PC-3 (cell line): ENCODE data around the gene MLIP. TPM values are rescaled to one million over a fixed set of nuclear protein-coding genes. Genes with fewer than 3 reads are reported as not detected.
A peak's percentile ranks its signal among the peaks of the same experiment; 100 is the strongest.

Experiments
- ATAC-seq: fragments of 200-7000 bp; cut with Tn5 transposase; 2 replicates; pipeline ENCODE4 v1.9.1; 2020; ENCODE audit warnings: mild to moderate bottlenecking, moderate library complexity
- Bru-seq: library from RNA; stranded (reverse); fragments of 400-500 nt; gene quantifications from one replicate; lab custom pipeline; 2021; lab: Mats Ljungman, UMichigan
- BruChase-seq, 2 experiments: library from RNA; stranded (reverse); fragments of 400-500 nt; gene quantifications; one replicate each; lab custom pipeline; 2021; lab: Mats Ljungman, UMichigan
- BruUV-seq: library from RNA; stranded (reverse); fragments of 400-500 nt; replicated peaks from 2 replicates; lab custom pipeline; 2021; lab: Mats Ljungman, UMichigan
- CTCF ChIA-PET: fragments of 300-600 bp; sonication (Branson Sonifier 250); formaldehyde crosslinking; loops from one replicate; lab custom pipeline; 2022; ENCODE audit warnings: antibody characterized with exemption; lab: Charles Lee
- POLR2A ChIA-PET: fragments of 300-600 bp; sonication (Branson Sonifier 250); formaldehyde crosslinking; loops from one replicate; lab custom pipeline; 2022; ENCODE audit warnings: antibody characterized with exemption; ENCODE audit not compliant: unreplicated experiment; lab: Charles Lee
- DNase-seq: peaks from one replicate; pipeline ENCODE4 v3.0.0-alpha.2; 2015
- H2AFZ ChIP-seq: fragments of 300-600 bp; sonication (generic); 2 replicates; pipeline ENCODE4 v1.6.0; 2016; ENCODE audit warnings: antibody characterized with exemption, low read length
- H3F3A ChIP-seq: fragments of 300-600 bp; sonication (generic); one replicate; pipeline ENCODE4 v1.6.0; 2017; ENCODE audit warnings: antibody characterized with exemption, low read length, control low read depth, mild to moderate bottlenecking; ENCODE audit not compliant: unreplicated experiment
- H3K27ac ChIP-seq: fragments of 300-600 bp; sonication (generic); 2 replicates; pipeline ENCODE4 v1.5.1; 2016; ENCODE audit warnings: mild to moderate bottlenecking, low read length
- H3K27me3 ChIP-seq: fragments of 300-600 bp; sonication (generic); 2 replicates; pipeline ENCODE4 v1.6.1; 2016; ENCODE audit warnings: low read length, mixed read lengths
- H3K36me3 ChIP-seq: fragments of 300-600 bp; sonication (generic); 2 replicates; pipeline ENCODE4 v1.6.1; 2016; ENCODE audit warnings: low read depth, mixed run types, low read length, mixed read lengths
- H3K4me1 ChIP-seq: fragments of 300-600 bp; sonication (generic); 2 replicates; pipeline ENCODE4 v1.5.1; 2016; ENCODE audit warnings: low read length; ENCODE audit not compliant: insufficient read depth
- H3K4me2 ChIP-seq: fragments of 300-600 bp; sonication (generic); 2 replicates; pipeline ENCODE4 v1.6.0; 2016; ENCODE audit warnings: low read length
- H3K4me3 ChIP-seq: fragments of 300-600 bp; sonication (generic); 2 replicates; pipeline ENCODE4 v1.5.1; 2016; ENCODE audit warnings: mild to moderate bottlenecking, low read length, mixed read lengths
- H3K79me2 ChIP-seq: fragments of 300-600 bp; sonication (generic); 2 replicates; pipeline ENCODE4 v1.6.1; 2017; ENCODE audit warnings: low read length, mixed read lengths
- H3K9ac ChIP-seq: fragments of 300-600 bp; sonication (generic); 2 replicates; pipeline ENCODE4 v1.6.0; 2016; ENCODE audit warnings: mild to moderate bottlenecking, low read length
- H3K9me2 ChIP-seq: fragments of 300-600 bp; sonication (generic); replicated peaks from 2 replicates; pipeline ENCODE4 v1.6.1; 2016; ENCODE audit warnings: mixed run types, low read length, mixed read lengths
- H3K9me3 ChIP-seq: fragments of 300-600 bp; sonication (generic); 2 replicates; pipeline ENCODE4 v1.6.1; 2016; ENCODE audit warnings: low read length, mixed read lengths
- H4K20me1 ChIP-seq: fragments of 300-600 bp; sonication (generic); 2 replicates; pipeline ENCODE4 v1.6.1; 2016; ENCODE audit warnings: low read length, mixed read lengths
- CTCF ChIP-seq: fragments of 300-600 bp; sonication (generic); conservative IDR thresholded peaks from 2 replicates; pipeline ENCODE4 v1.5.1; 2017; ENCODE audit warnings: antibody characterized with exemption, low read depth, mild to moderate bottlenecking, low read length
- EZH2 ChIP-seq: fragments of 300-600 bp; sonication (generic); IDR thresholded peaks from one replicate; pipeline ENCODE4 v1.6.1; 2017; ENCODE audit warnings: antibody characterized with exemption, mild to moderate bottlenecking, low read length; ENCODE audit not compliant: unreplicated experiment
- EZH2phosphoT487 ChIP-seq: fragments of 300-600 bp; sonication (generic); IDR thresholded peaks from 2 replicates; pipeline ENCODE4 v1.6.1; 2018; ENCODE audit warnings: mild to moderate bottlenecking, antibody characterized with exemption, low read length, borderline replicate concordance
- intact Hi-C: fragments of 100-400 bp; cut with micrococcal nuclease; formaldehyde crosslinking; loops from 2 replicates; pipeline ENCODE4 v1.9.0; 2023
- long read RNA-seq: library from polyadenylated mRNA; unstranded; transcript quantifications from one replicate; pipeline ENCODE4 v2.0.0, GENCODE V29; 2021; ENCODE audit not compliant: unreplicated experiment
- total RNA-seq: library from RNA; depleted of rRNA; stranded (reverse); fragments of >200 nt; gene quantifications from 2 replicates; pipeline ENCODE4 v1.2.3, GENCODE V29; 2014; rRNA removed

MLIP gene
- total RNA-seq: not detected in 2 replicates
- percentile 8 among the genes with signal in this experiment for Bru-seq, nascent RNA
- BruChase-seq, experiment 1, labeled RNA remaining after a 6-hour chase: percentile 18 among the genes with signal in this experiment
- percentile 20 among the genes with signal in this experiment for BruChase-seq, experiment 2, labeled RNA remaining after a 2-hour chase
- long read RNA-seq: 0 reads

- Histone ChIP-seq H3K9me2 (no peaks in the 10 kb centered on the region), H2AFZ (no peak within 1 kb of the TSS), H3K27me3 (no peaks in the 10 kb centered on the region), H3K9ac (no peak within 1 kb of the TSS), H3K4me1 (no peaks in the 10 kb centered on the region), H3K9me3 (no peaks in the 10 kb centered on the region), H3F3A (no peaks in the 10 kb centered on the region), H3K4me2 (no peak within 1 kb of the TSS), H3K4me3 (no peak within 1 kb of the TSS), H3K36me3 (no peaks in the 10 kb centered on the region), H3K27ac (no peak within 1 kb of the TSS), H4K20me1 (no peaks in the 10 kb centered on the region), H3K79me2 (no peaks in the 10 kb centered on the region)
- ChIA-PET POLR2A (no interaction called here), CTCF (no interaction called here)
- no peak for TF ChIP-seq EZH2
- TF ChIP-seq EZH2phosphoT487: no peak
- TF ChIP-seq CTCF: no peak
- DNase-seq: no peak
- no TSS peak for BruUV-seq
- ATAC-seq: no peak
- intact Hi-C loops: no loop called here
Observed at GRCh38 chr6:54111341-54112045, at the start of gene MLIP. Gene MLIP, plus strand, starts transcription at chr6:54111443. Its CDS starts 37 bp downstream, at chr6:54111480.

GRCh38 chr6:54063228-54063539 lies 48.1 kb upstream of the MLIP start:
- Histone ChIP-seq H3K4me3 (no peak overlapping the region), H3K9ac (no peak overlapping the region), H3K27me3 (no peaks in the 10 kb centered on the region), H3K79me2 (no peaks in the 10 kb centered on the region), H3K9me2 (no peaks in the 10 kb centered on the region), H3K4me1 (no peaks in the 10 kb centered on the region), H3F3A (no peaks in the 10 kb centered on the region), H3K9me3 (no peaks in the 10 kb centered on the region), H2AFZ (no peak overlapping the region), H4K20me1 (no peaks in the 10 kb centered on the region), H3K36me3 (no peaks in the 10 kb centered on the region), H3K27ac (no peak overlapping the region), H3K4me2 (no peak overlapping the region)
- DNase-seq (no peak), ATAC-seq (no peak)
- intact Hi-C loops: no loop called here
- CTCF ChIA-PET: no interaction called here
- no peak for TF ChIP-seq EZH2phosphoT487
- no peak for TF ChIP-seq CTCF
- no peak for TF ChIP-seq EZH2
- POLR2A ChIA-PET: no interaction called here
- no TSS peak for BruUV-seq

- intact Hi-C loops: no loop called here
- ATAC-seq (no peak), DNase-seq (no peak)
- H3K9me2 ChIP-seq: no peaks in the 10 kb centered on the region
- H3K9ac ChIP-seq: no peak overlapping the region
- H3K4me2 ChIP-seq: no peak overlapping the region
- ChIA-PET POLR2A (no interaction called here), CTCF (no interaction called here)
- no peaks in the 10 kb centered on the region for H3F3A ChIP-seq
- H3K4me3 ChIP-seq: no peak overlapping the region
- no peaks in the 10 kb centered on the region for H3K27me3 ChIP-seq
- BruUV-seq: no TSS peak
- H4K20me1 ChIP-seq: no peaks in the 10 kb centered on the region
- H3K27ac ChIP-seq: no peak overlapping the region
- H3K79me2 ChIP-seq: no peaks in the 10 kb centered on the region
- H3K9me3 ChIP-seq: no peaks in the 10 kb centered on the region
- TF ChIP-seq CTCF: no peak
- TF ChIP-seq EZH2: no peak
- TF ChIP-seq EZH2phosphoT487: no peak
- no peaks in the 10 kb centered on the region for H3K4me1 ChIP-seq
- H2AFZ ChIP-seq: no peak overlapping the region
- no peaks in the 10 kb centered on the region for H3K36me3 ChIP-seq
Observed at GRCh38 chr6:54068694-54069093, 42.5 kb upstream of the MLIP start.
